KMS-11 (cell line): ENCODE data around the gene TERT.

Source experiments
- H2AFZ ChIP-seq: fragments of 200-600 bp; sonication (generic); 2 replicates; pipeline ENCODE4 v1.6.1; 2016; ENCODE audit warnings: antibody characterized with exemption, mixed run types, low read depth
- H3K27ac ChIP-seq: fragments of 200-600 bp; sonication (generic); 2 replicates; pipeline ENCODE4 v1.6.1; 2016; ENCODE audit warnings: mild to moderate bottlenecking, mixed run types
- H3K27me3 ChIP-seq: fragments of 200-600 bp; sonication (generic); 2 replicates; pipeline ENCODE4 v1.6.1; 2017; ENCODE audit warnings: mild to moderate bottlenecking, low read depth, mixed run types, moderate library complexity; ENCODE audit not compliant: insufficient read depth
- H3K36me3 ChIP-seq: fragments of 200-600 bp; sonication (generic); 2 replicates; pipeline ENCODE4 v1.6.1; 2017; ENCODE audit warnings: mild to moderate bottlenecking, mixed run types; ENCODE audit not compliant: insufficient read depth
- H3K4me1 ChIP-seq: fragments of 200-600 bp; sonication (generic); 2 replicates; pipeline ENCODE4 v1.6.1; 2016; ENCODE audit warnings: mild to moderate bottlenecking, low read depth, mixed run types; ENCODE audit not compliant: poor library complexity, severe bottlenecking
- H3K4me2 ChIP-seq: fragments of 200-600 bp; sonication (generic); 2 replicates; pipeline ENCODE4 v1.7.0; 2016; ENCODE audit warnings: mild to moderate bottlenecking, mixed run types
- H3K4me3 ChIP-seq: fragments of 200-600 bp; sonication (generic); IDR thresholded peaks from 2 replicates; pipeline ENCODE4 v1.6.1; 2017; ENCODE audit warnings: low read depth, low read length, mixed read lengths; ENCODE audit not compliant: insufficient read depth
- H3K79me2 ChIP-seq: fragments of 200-600 bp; sonication (generic); 2 replicates; pipeline ENCODE4 v1.6.1; 2016; ENCODE audit warnings: low read depth, mixed run types; ENCODE audit not compliant: insufficient read depth
- H3K9ac ChIP-seq: fragments of 200-600 bp; sonication (generic); 2 replicates; pipeline ENCODE4 v1.6.1; 2016; ENCODE audit warnings: mild to moderate bottlenecking, mixed run types
- H4K20me1 ChIP-seq: fragments of 200-600 bp; sonication (generic); 2 replicates; pipeline ENCODE4 v1.6.1; 2016; ENCODE audit warnings: mild to moderate bottlenecking, mixed run types; ENCODE audit not compliant: insufficient read depth
- CTCF ChIP-seq: fragments of 200-600 bp; sonication (generic); conservative IDR thresholded peaks from 2 replicates; pipeline ENCODE4 v1.6.1; 2017; ENCODE audit warnings: low read depth, mild to moderate bottlenecking, antibody characterized with exemption, low read length, moderate library complexity, mixed read lengths

Gene TERT

GRCh38 chr5:1219098-1219767 is 75.6 kb downstream of the TERT start:
- TF ChIP-seq CTCF: no peak
- no peaks in the 10 kb centered on the region for H3K79me2 ChIP-seq
- no peak overlapping the region for H3K27ac ChIP-seq
- no peak overlapping the region for H3K4me3 ChIP-seq
- no peaks in the 10 kb centered on the region for H3K36me3 ChIP-seq
- no peak overlapping the region for H3K4me2 ChIP-seq
- no peaks in the 10 kb centered on the region for H4K20me1 ChIP-seq
- no peak overlapping the region for H3K9ac ChIP-seq
- H3K27me3 ChIP-seq: peaks cover 13% of the 10 kb centered on the region; the same call in 1 of the 2 replicates
- no peaks in the 10 kb centered on the region for H3K4me1 ChIP-seq
- no peak overlapping the region for H2AFZ ChIP-seq

DNA sequence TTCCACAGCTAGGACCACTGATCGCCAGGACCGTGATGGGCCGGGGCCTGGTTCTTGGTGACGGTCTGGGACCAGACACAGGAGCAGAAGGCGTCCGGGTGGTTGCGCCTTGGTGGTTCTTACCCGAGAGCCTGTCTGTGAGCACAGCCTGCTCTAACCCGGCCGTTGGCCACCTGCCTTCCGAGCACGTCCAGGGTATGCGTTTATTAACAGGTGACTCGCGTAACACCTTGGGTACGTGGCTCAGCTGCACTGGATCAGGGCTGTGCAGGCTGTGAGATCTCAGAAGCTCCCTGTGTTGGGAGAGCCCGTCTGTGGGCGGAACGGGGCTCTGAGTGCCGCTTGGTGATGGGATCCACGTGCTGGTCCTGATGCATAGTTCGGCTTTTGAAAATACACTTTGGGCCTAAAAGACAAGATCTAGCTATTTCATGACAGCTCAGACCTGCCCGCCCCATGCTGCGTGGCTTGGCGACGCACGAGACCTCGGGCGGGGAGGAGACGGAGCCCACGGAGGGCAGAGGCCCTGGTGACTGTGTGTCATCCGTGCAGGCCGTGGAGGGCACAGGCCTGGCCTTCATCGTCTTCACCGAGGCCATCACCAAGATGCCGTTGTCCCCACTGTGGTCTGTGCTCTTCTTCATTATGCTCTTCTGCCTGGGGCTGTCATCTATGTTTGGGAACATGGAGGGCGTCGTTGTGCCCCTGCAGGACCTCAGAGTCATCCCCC is 76.4 kb downstream of the TERT start:
- TF ChIP-seq CTCF: no peak
- no peak overlapping the region for H3K27ac ChIP-seq
- H3K4me2 ChIP-seq: no peak overlapping the region
- no peaks in the 10 kb centered on the region for H3K79me2 ChIP-seq
- H4K20me1 ChIP-seq: no peaks in the 10 kb centered on the region
- H3K4me1 ChIP-seq: no peaks in the 10 kb centered on the region
- peaks cover 13% of the 10 kb centered on the region; the same call in 1 of the 2 replicates for H3K27me3 ChIP-seq
- H3K36me3 ChIP-seq: no peaks in the 10 kb centered on the region
- no peak overlapping the region for H3K9ac ChIP-seq
- H3K4me3 ChIP-seq: no peak overlapping the region
- H2AFZ ChIP-seq: no peak overlapping the region

DNA sequence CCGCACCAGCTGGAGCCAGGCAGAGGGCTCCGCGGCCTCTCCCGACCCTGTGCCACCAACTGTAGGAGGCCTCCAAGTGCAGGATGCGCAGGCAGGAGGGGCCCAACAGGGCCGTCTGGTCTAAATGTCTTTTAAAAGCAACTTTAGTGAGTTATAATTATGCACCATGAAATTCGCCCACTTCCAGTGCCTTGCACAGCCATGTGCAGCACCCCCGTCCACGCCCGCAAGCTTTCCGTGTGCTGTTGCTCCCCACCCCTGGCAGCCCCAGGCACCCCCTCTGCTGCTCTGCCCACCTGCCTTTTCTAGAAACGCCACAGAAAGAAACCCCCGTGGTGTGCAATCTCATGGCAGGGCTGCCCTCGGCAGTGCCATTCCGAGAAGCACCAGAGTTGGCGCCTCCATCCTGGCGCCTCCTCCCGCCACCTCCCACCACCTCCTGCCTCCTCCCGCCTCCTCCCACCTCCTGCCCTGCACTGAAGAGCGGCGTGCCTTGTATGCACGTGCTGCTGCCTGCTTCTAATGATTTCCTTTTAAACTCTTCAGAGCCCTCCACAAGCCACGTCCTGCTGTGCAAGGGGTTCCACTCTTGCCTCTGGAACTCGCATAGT is 77.2 kb downstream of the TERT start:
- Histone ChIP-seq H3K4me3 (no peak overlapping the region), H3K4me2 (no peak overlapping the region), H3K4me1 (no peaks in the 10 kb centered on the region), H3K27ac (no peak overlapping the region), H4K20me1 (no peaks in the 10 kb centered on the region), H3K79me2 (no peaks in the 10 kb centered on the region), H3K36me3 (no peaks in the 10 kb centered on the region), H2AFZ (no peak overlapping the region), H3K9ac (no peak overlapping the region), H3K27me3 (peaks cover 13% of the 10 kb centered on the region; the same call in 1 of the 2 replicates)
- TF ChIP-seq CTCF: no peak

- no peak overlapping the region for H3K9ac ChIP-seq
- no peak overlapping the region for H3K4me2 ChIP-seq
- no peaks in the 10 kb centered on the region for H3K79me2 ChIP-seq
- H3K4me1 ChIP-seq: no peaks in the 10 kb centered on the region
- H3K4me3 ChIP-seq: no peak overlapping the region
- no peaks in the 10 kb centered on the region for H3K36me3 ChIP-seq
- no peaks in the 10 kb centered on the region for H4K20me1 ChIP-seq
- H3K27me3 ChIP-seq: peaks cover 13% of the 10 kb centered on the region; the same call in 1 of the 2 replicates
- H2AFZ ChIP-seq: no peak overlapping the region
- H3K27ac ChIP-seq: no peak overlapping the region
- TF ChIP-seq CTCF: no peak
Observed at GRCh38 chr5:1216918-1217295, 78.0 kb downstream of the TERT start.
